NB4 (cell line): Measurements from ENCODE around the gene KLHL18.

Experiments
- CTCF ChIP-seq: IDR thresholded peaks from one replicate; pipeline ENCODE4 v1.5.1; 2012; ENCODE audit warnings: low read depth, low read length
- MAX ChIP-seq: IDR thresholded peaks from 2 replicates; pipeline ENCODE4 v1.6.1; 2011; ENCODE audit warnings: low read depth, low read length
- MYC ChIP-seq: IDR thresholded peaks from 2 replicates; pipeline ENCODE4 v1.6.1; 2011; ENCODE audit warnings: low read depth, low read length
- POLR2A ChIP-seq: IDR thresholded peaks from 2 replicates; pipeline ENCODE4 v1.6.1; 2011; ENCODE audit warnings: mild to moderate bottlenecking; ENCODE audit not compliant: insufficient read length; ENCODE audit errors: extremely low read depth

GRCh38 chr3:47247131-47248064 is 35.3 kb upstream of the KLHL18 start:
- no peak for TF ChIP-seq MYC
- TF ChIP-seq CTCF = no peak
- no peak for TF ChIP-seq POLR2A
- TF ChIP-seq MAX = no peak
